GM21717 (cell line): ENCODE data around the gene TBC1D26.
"Not testable (repeated sequence)": the region's sequence is repeated elsewhere in the genome, so short reads cannot be mapped to it uniquely, and the experiment has no call there.

ENCODE experiments used
- ATAC-seq: cut with Tn5 transposase; IDR thresholded peaks from one replicate; pipeline ENCODE4 v1.9.1; 2021; ENCODE audit warnings: mild to moderate bottlenecking, moderate library complexity; ENCODE audit not compliant: unreplicated experiment

The TBC1D26 gene

GRCh38 chr17:15742921-15743320 is 10.8 kb downstream of the TBC1D26 start:
- no peak for ATAC-seq

GRCh38 chr17:15744074-15744676 is 12.1 kb downstream of the TBC1D26 start:
- no peak for ATAC-seq

GRCh38 chr17:15744885-15745284 is 12.8 kb downstream of the TBC1D26 start:
- ATAC-seq: no peak

GRCh38 chr17:15749403-15749802 is 17.3 kb downstream of the TBC1D26 start:
- ATAC-seq: not testable (repeated sequence)

- not testable (repeated sequence) for ATAC-seq
These were observed 36.9 kb downstream of the TBC1D26 start for GRCh38 chr17:15768865-15769533.

- not testable (repeated sequence) for ATAC-seq
These were observed 38.6 kb downstream of the TBC1D26 start for GRCh38 chr17:15770679-15771078.

- no peak for ATAC-seq
These were observed 44.8 kb downstream of the TBC1D26 start for GRCh38 chr17:15776871-15777270.

- ATAC-seq: no peak
These were observed 45.2 kb downstream of the TBC1D26 start for GRCh38 chr17:15777297-15777696.

- no peak for ATAC-seq
These were observed 45.6 kb downstream of the TBC1D26 start for GRCh38 chr17:15777717-15778116.

GRCh38 chr17:15779119-15779518 is 47.0 kb downstream of the TBC1D26 start:
- ATAC-seq: no peak

- no peak for ATAC-seq
These were observed 48.1 kb downstream of the TBC1D26 start for GRCh38 chr17:15780188-15780587.

- ATAC-seq: no peak
These were observed 50.8 kb downstream of the TBC1D26 start for GRCh38 chr17:15782866-15783265.

- ATAC-seq: no peak
These were observed 51.4 kb downstream of the TBC1D26 start for GRCh38 chr17:15783461-15783860.

- not testable (repeated sequence) for ATAC-seq
These were observed 52.3 kb downstream of the TBC1D26 start for GRCh38 chr17:15784351-15784750.

- ATAC-seq: not testable (repeated sequence)
These were observed 55.4 kb downstream of the TBC1D26 start for GRCh38 chr17:15787363-15788075.

GRCh38 chr17:15788365-15788764 is 56.3 kb downstream of the TBC1D26 start:
- ATAC-seq: not testable (repeated sequence)
